ENCODE results near the gene IL18BP.

Gene IL18BP

GRCh38 chr11:71995726-71996291, 2.9 kb upstream of the IL18BP start:
- H3K4me3 ChIP-seq (ENCODE audit: low read length), result no peak overlapping the region
- TF ChIP-seq CTCF (IDR thresholded peaks at IDR 0.05; ENCODE audit: insufficient read depth, low read depth, low read length, missing control alignments), result no peak
- no peak for DNase-seq (ENCODE audit: low read depth)

- DNase-seq (ENCODE audit: low read depth), result no peak
- TF ChIP-seq CTCF (IDR thresholded peaks at IDR 0.05; ENCODE audit: insufficient read depth, low read depth, low read length, missing control alignments), result no peak
- H3K4me3 ChIP-seq (ENCODE audit: low read length), result no peak overlapping the region
Observed at GRCh38 chr11:71996517-71996916, 2.2 kb upstream of the IL18BP start.

GRCh38 chr11:71996946-71997345, 1.8 kb upstream of the IL18BP start:
- no peak for TF ChIP-seq CTCF (IDR thresholded peaks at IDR 0.05; ENCODE audit: insufficient read depth, low read depth, low read length, missing control alignments)
- DNase-seq (ENCODE audit: low read depth), result no peak
- no peak overlapping the region for H3K4me3 ChIP-seq (ENCODE audit: low read length)

GRCh38 chr11:71997594-71997993, 1.1 kb upstream of the IL18BP start:
- no peak for TF ChIP-seq CTCF (IDR thresholded peaks at IDR 0.05; ENCODE audit: insufficient read depth, low read depth, low read length, missing control alignments)
- H3K4me3 ChIP-seq (ENCODE audit: low read length), result no peak overlapping the region
- no peak for DNase-seq (ENCODE audit: low read depth)

- no peak for DNase-seq (ENCODE audit: low read depth)
- no peak overlapping the region for H3K4me3 ChIP-seq (ENCODE audit: low read length)
- no peak for TF ChIP-seq CTCF (IDR thresholded peaks at IDR 0.05; ENCODE audit: insufficient read depth, low read depth, low read length, missing control alignments)
Observed at GRCh38 chr11:71998061-71998460, 648 bp upstream of the IL18BP start.

- no peak for DNase-seq (ENCODE audit: low read depth)
- no peak for TF ChIP-seq CTCF (IDR thresholded peaks at IDR 0.05; ENCODE audit: insufficient read depth, low read depth, low read length, missing control alignments)
- H3K4me3 ChIP-seq (ENCODE audit: low read length), result no peak overlapping the region
Observed at GRCh38 chr11:71999362-71999761, 653 bp downstream of the IL18BP start.

- no peak for DNase-seq (ENCODE audit: low read depth)
- TF ChIP-seq CTCF (IDR thresholded peaks at IDR 0.05; ENCODE audit: insufficient read depth, low read depth, low read length, missing control alignments), result no peak
- H3K4me3 ChIP-seq (ENCODE audit: low read length), result no peak overlapping the region
Observed at GRCh38 chr11:71999798-72000197, 1.1 kb downstream of the IL18BP start.

All from epithelial cell of esophagus (primary cell).